ENCODE results near the gene CDH23.

- TF ChIP-seq CTCF (IDR thresholded peaks at IDR 0.05) (no peak), POLR2AphosphoS5 (IDR thresholded peaks at IDR 0.05) (no peak), EP300 (IDR thresholded peaks at IDR 0.05) (no peak)
Observed at GRCh38 chr10:71471006-71471405, 74.3 kb downstream of the CDH23 start.

Measured in suprapubic skin (tissue), 4 donors.